Hair follicular keratinocyte (primary cell): Measurements from ENCODE around the gene C14orf119. TPM values are rescaled to one million over a fixed set of nuclear protein-coding genes. Genes with fewer than 3 reads are reported as not detected.

Source experiments
- total RNA-seq: library from RNA; depleted of rRNA; stranded (reverse); fragments of >200 nt; gene quantifications from 2 replicates; pipeline ENCODE4 v1.2.3, GENCODE V29; 2015

The C14orf119 gene
- 53.8 and 57.8 TPM in 2 replicates for total RNA-seq

GRCh38 chr14:23095196-23096108 is at the start of gene C14orf119:
TSS of gene C14orf119 (plus strand) at chr14:23095505. CDS start at chr14:23097659, 2,154 bp downstream.

GRCh38 chr14:23056956-23057756 is 38.1 kb upstream of the C14orf119 start, which contains the start of gene CDH24:
TSS of gene CDH24 (minus strand) at chr14:23057520. CDS start at chr14:23055733, 1,787 bp downstream.

GRCh38 chr14:23094666-23095195 is 574 bp upstream of the C14orf119 start, which contains the start of gene ACIN1:
TSS of gene ACIN1 (minus strand) at chr14:23095136. CDS start at chr14:23095112, 24 bp downstream.

GRCh38 chr14:23104591-23105347 is 9.5 kb downstream of the C14orf119 start, which contains the start of gene CIROP:
TSS of gene CIROP (minus strand) at chr14:23104989. CDS start at chr14:23104920, 69 bp downstream.

GRCh38 chr14:23118506-23119362 is 23.4 kb downstream of the C14orf119 start, which contains the start of gene CEBPE:
TSS of gene CEBPE (minus strand) at chr14:23119255. CDS start at chr14:23119091, 164 bp downstream.

Other genes with a start within 250 kb of the C14orf119 start
- gene LRP10, start 223.8 kb upstream of the C14orf119 start, total RNA-seq: 83.4 and 117 TPM in 2 replicates
- 0.04 and 0.39 TPM in 2 replicates for gene REM2, start 212.3 kb upstream of the C14orf119 start, total RNA-seq
- 37.6 and 47.2 TPM in 2 replicates for gene RBM23, start 176.4 kb upstream of the C14orf119 start, total RNA-seq
- 88.4 and 111 TPM in 2 replicates for gene PRMT5, start 166.1 kb upstream of the C14orf119 start, total RNA-seq
- 93.3 and 103 TPM in 2 replicates for gene HAUS4, start 138.4 kb upstream of the C14orf119 start, total RNA-seq
- gene AJUBA, start 113.0 kb upstream of the C14orf119 start, total RNA-seq: 144 and 157 TPM in 2 replicates
- 16.7 and 18.8 TPM in 2 replicates for gene C14orf93, start 85.4 kb upstream of the C14orf119 start, total RNA-seq
- gene PSMB5, start 60.6 kb upstream of the C14orf119 start, total RNA-seq: 250 and 359 TPM in 2 replicates
- gene PSMB11, start 53.3 kb upstream of the C14orf119 start, total RNA-seq: not detected in 2 replicates
- gene CDH24, start 38.0 kb upstream of the C14orf119 start, total RNA-seq: 6.0 and 8.8 TPM in 2 replicates
- gene ACIN1, start 369 bp upstream of the C14orf119 start, total RNA-seq: 57.8 and 63.2 TPM in 2 replicates
- gene CIROP, start 9.5 kb downstream of the C14orf119 start, total RNA-seq: not detected in 2 replicates
- not detected in 2 replicates for gene CEBPE, start 23.8 kb downstream of the C14orf119 start, total RNA-seq
- 53.1 and 61.2 TPM in 2 replicates for gene SLC7A8, start 88.2 kb downstream of the C14orf119 start, total RNA-seq
- gene RNF212B, start 142.4 kb downstream of the C14orf119 start, total RNA-seq: not detected in 2 replicates
- gene HOMEZ, start 190.6 kb downstream of the C14orf119 start, total RNA-seq: 11.6 and 14.8 TPM in 2 replicates
- 0.70 and 3.3 TPM in 2 replicates for gene PPP1R3E, start 207.4 kb downstream of the C14orf119 start, total RNA-seq
- 25.4 and 25.6 TPM in 2 replicates for gene BCL2L2, start 211.3 kb downstream of the C14orf119 start, total RNA-seq
- 34.5 and 56.2 TPM in 2 replicates for gene PABPN1, start 226.0 kb downstream of the C14orf119 start, total RNA-seq